SK-N-SH (cell line): ENCODE results near the gene ROPN1B.
"Not testable (repeated sequence)": the region's sequence is repeated elsewhere in the genome, so short reads cannot be mapped to it uniquely, and the experiment has no call there.

Experiments used
- CTCF ChIP-seq: fragments of 200-600 bp; sonication (generic); IDR thresholded peaks from 2 replicates; pipeline ENCODE4 v1.6.1; 2017; ENCODE audit warnings: antibody characterized with exemption, mild to moderate bottlenecking, moderate library complexity
- POLR2AphosphoS5 ChIP-seq: IDR thresholded peaks from 2 replicates; pipeline ENCODE4 v1.6.1; 2012; ENCODE audit warnings: low read depth, low read length
- RXRA ChIP-seq: IDR thresholded peaks from 2 replicates; pipeline ENCODE4 v1.4.0; 2012; ENCODE audit warnings: low read depth, mild to moderate bottlenecking, borderline replicate concordance
- USF1 ChIP-seq: IDR thresholded peaks from 2 replicates; pipeline ENCODE4 v1.4.0; 2012; ENCODE audit warnings: low read depth, borderline replicate concordance
- USF2 ChIP-seq: fragments of 150-350 bp; IDR thresholded peaks from 2 replicates; pipeline ENCODE4 v1.6.1; 2017; ENCODE audit warnings: antibody characterized with exemption, low read length, low read depth, borderline replicate concordance

GRCh38 chr3:125931355-125931880 is 37.6 kb upstream of the ROPN1B start:
- TF ChIP-seq RXRA, CTCF, USF1, POLR2AphosphoS5, USF2: not testable (repeated sequence)
